ENCODE results near the gene MAOA.
"Not testable (repeated sequence)": the region's sequence is repeated elsewhere in the genome, so short reads cannot be mapped to it uniquely, and the experiment has no call there.

The MAOA gene

DNA sequence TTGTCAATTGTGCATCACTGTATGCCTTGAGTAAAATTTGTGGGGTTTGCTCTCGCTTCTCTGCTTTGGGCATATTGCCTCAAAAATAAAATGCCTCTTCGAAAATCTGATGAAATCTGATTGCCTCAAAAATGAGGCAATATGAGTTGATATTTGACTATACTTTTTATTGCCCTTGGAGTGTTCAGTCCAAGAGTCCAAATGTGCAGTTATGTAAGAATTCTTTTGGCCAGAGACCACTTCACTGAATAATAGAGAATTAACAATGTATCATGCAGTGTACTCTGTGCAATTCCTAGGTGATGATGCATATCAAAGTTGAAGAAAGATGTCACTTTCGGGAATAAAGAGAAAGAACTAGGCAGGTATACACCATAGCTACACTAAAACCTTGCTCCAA, 8.6 kb downstream of the MAOA start:
- Histone ChIP-seq H3K9me3 (ENCODE audit: control insufficient read depth, insufficient read depth, low read length) (no peaks in the 10 kb centered on the region), H3K4me1 (ENCODE audit: control insufficient read depth, insufficient read depth, low read length) (no peaks in the 10 kb centered on the region)

GRCh38 chrX:43666311-43666912, 10.3 kb downstream of the MAOA start:
- Histone ChIP-seq H3K9me3 (ENCODE audit: control insufficient read depth, insufficient read depth, low read length) (no peaks in the 10 kb centered on the region), H3K36me3 (ENCODE audit: control insufficient read depth, insufficient read depth, low read length) (no peaks in the 10 kb centered on the region), H3K27me3 (ENCODE audit: control insufficient read depth, insufficient read depth, low read length) (no peaks in the 10 kb centered on the region), H3K4me1 (ENCODE audit: control insufficient read depth, insufficient read depth, low read length) (no peaks in the 10 kb centered on the region), H3K4me3 (ENCODE audit: low read depth, low read length) (no peak overlapping the region), H3K9ac (ENCODE audit: low read depth, low read length) (no peak overlapping the region)

More for the DNA sequence above, 8.6 kb downstream of the MAOA start:
- H3K27me3 ChIP-seq (ENCODE audit: control insufficient read depth, insufficient read depth, low read length), result no peaks in the 10 kb centered on the region
- no peak overlapping the region for H3K4me3 ChIP-seq (ENCODE audit: low read depth, low read length)
- H3K9ac ChIP-seq (ENCODE audit: low read depth, low read length), result no peak overlapping the region
- H3K36me3 ChIP-seq (ENCODE audit: control insufficient read depth, insufficient read depth, low read length), result no peaks in the 10 kb centered on the region

GRCh38 chrX:43675965-43676628, 20.0 kb downstream of the MAOA start:
- H3K36me3 ChIP-seq (ENCODE audit: control insufficient read depth, insufficient read depth, low read length); H3K4me1 ChIP-seq (ENCODE audit: control insufficient read depth, insufficient read depth, low read length); H3K9me3 ChIP-seq (ENCODE audit: control insufficient read depth, insufficient read depth, low read length); H3K27me3 ChIP-seq (ENCODE audit: control insufficient read depth, insufficient read depth, low read length); H3K9ac ChIP-seq (ENCODE audit: low read depth, low read length); H3K4me3 ChIP-seq (ENCODE audit: low read depth, low read length): not testable (repeated sequence)

DNA sequence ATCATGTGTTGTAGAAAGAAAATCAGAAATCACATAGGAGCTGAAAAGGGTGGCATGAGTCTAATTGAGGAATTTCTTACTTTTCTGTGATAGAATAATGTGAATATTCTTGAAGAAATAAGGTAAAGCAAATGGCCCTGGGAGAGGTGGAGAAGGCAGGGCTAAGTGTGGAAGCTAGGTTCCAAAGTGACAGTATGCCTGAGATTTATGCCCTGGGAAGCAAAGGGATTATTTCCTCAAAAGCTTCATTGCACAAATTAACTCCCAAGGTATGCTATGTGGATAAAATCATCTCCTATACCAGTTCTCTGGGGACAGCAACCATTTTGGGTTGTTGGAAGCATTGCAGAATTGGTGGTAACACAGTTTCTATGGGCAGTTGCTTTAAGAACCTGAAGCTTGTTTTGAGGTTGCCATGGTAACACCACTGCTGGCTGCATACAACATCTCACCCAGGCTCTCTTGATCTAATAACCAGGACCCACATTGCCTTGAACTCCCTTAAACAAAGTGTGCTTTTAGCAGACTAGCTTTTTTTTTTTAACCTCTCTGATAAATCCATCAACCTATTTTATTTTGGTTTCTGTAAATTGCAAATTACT, 21.0 kb downstream of the MAOA start:
- Histone ChIP-seq H3K4me3 (ENCODE audit: low read depth, low read length) (no peak overlapping the region), H3K9me3 (ENCODE audit: control insufficient read depth, insufficient read depth, low read length) (no peaks in the 10 kb centered on the region), H3K27me3 (ENCODE audit: control insufficient read depth, insufficient read depth, low read length) (no peaks in the 10 kb centered on the region), H3K36me3 (ENCODE audit: control insufficient read depth, insufficient read depth, low read length) (no peaks in the 10 kb centered on the region), H3K4me1 (ENCODE audit: control insufficient read depth, insufficient read depth, low read length) (no peaks in the 10 kb centered on the region), H3K9ac (ENCODE audit: low read depth, low read length) (no peak overlapping the region)

- H3K4me1 ChIP-seq (ENCODE audit: control insufficient read depth, insufficient read depth, low read length), result no peaks in the 10 kb centered on the region
- H3K9me3 ChIP-seq (ENCODE audit: control insufficient read depth, insufficient read depth, low read length), result no peaks in the 10 kb centered on the region
- H3K36me3 ChIP-seq (ENCODE audit: control insufficient read depth, insufficient read depth, low read length), result no peaks in the 10 kb centered on the region
- H3K27me3 ChIP-seq (ENCODE audit: control insufficient read depth, insufficient read depth, low read length), result no peaks in the 10 kb centered on the region
- no peak overlapping the region for H3K9ac ChIP-seq (ENCODE audit: low read depth, low read length)
- no peak overlapping the region for H3K4me3 ChIP-seq (ENCODE audit: low read depth, low read length)
Observed at GRCh38 chrX:43677993-43678392, 21.9 kb downstream of the MAOA start.

GRCh38 chrX:43679058-43679457, 23.0 kb downstream of the MAOA start:
- H3K36me3 ChIP-seq (ENCODE audit: control insufficient read depth, insufficient read depth, low read length), result no peaks in the 10 kb centered on the region
- no peaks in the 10 kb centered on the region for H3K9me3 ChIP-seq (ENCODE audit: control insufficient read depth, insufficient read depth, low read length)
- H3K4me1 ChIP-seq (ENCODE audit: control insufficient read depth, insufficient read depth, low read length), result no peaks in the 10 kb centered on the region
- no peak overlapping the region for H3K9ac ChIP-seq (ENCODE audit: low read depth, low read length)
- no peaks in the 10 kb centered on the region for H3K27me3 ChIP-seq (ENCODE audit: control insufficient read depth, insufficient read depth, low read length)
- no peak overlapping the region for H3K4me3 ChIP-seq (ENCODE audit: low read depth, low read length)

DNA sequence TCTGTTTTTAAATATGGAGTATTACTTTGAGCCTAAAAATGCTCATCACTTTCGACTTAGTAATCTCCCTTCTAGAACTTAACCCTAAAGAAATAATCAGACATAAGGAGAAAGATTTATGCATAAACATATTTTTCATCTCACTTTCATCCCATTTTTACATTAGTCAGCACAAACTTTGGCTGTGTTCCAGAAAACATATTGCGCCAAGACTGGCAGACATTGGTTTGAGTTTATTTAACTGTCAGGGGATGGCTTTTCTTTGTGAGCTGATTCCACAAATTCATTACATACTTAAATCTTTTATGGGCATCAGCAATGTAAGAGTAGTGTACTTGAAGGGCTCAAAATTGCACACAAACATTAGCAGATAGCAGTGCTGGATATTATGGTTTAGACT, 23.7 kb downstream of the MAOA start:
- Histone ChIP-seq H3K4me1 (ENCODE audit: control insufficient read depth, insufficient read depth, low read length) (no peaks in the 10 kb centered on the region), H3K4me3 (ENCODE audit: low read depth, low read length) (no peak overlapping the region), H3K36me3 (ENCODE audit: control insufficient read depth, insufficient read depth, low read length) (no peaks in the 10 kb centered on the region), H3K9ac (ENCODE audit: low read depth, low read length) (no peak overlapping the region), H3K27me3 (ENCODE audit: control insufficient read depth, insufficient read depth, low read length) (no peaks in the 10 kb centered on the region), H3K9me3 (ENCODE audit: control insufficient read depth, insufficient read depth, low read length) (no peaks in the 10 kb centered on the region)

GRCh38 chrX:43682726-43683125, 26.6 kb downstream of the MAOA start:
- Histone ChIP-seq H3K4me1 (ENCODE audit: control insufficient read depth, insufficient read depth, low read length) (peaks cover 4% of the 10 kb centered on the region), H3K4me3 (ENCODE audit: low read depth, low read length) (no peak overlapping the region), H3K27me3 (ENCODE audit: control insufficient read depth, insufficient read depth, low read length) (no peaks in the 10 kb centered on the region), H3K36me3 (ENCODE audit: control insufficient read depth, insufficient read depth, low read length) (no peaks in the 10 kb centered on the region), H3K9me3 (ENCODE audit: control insufficient read depth, insufficient read depth, low read length) (no peaks in the 10 kb centered on the region), H3K9ac (ENCODE audit: low read depth, low read length) (no peak overlapping the region)

DNA sequence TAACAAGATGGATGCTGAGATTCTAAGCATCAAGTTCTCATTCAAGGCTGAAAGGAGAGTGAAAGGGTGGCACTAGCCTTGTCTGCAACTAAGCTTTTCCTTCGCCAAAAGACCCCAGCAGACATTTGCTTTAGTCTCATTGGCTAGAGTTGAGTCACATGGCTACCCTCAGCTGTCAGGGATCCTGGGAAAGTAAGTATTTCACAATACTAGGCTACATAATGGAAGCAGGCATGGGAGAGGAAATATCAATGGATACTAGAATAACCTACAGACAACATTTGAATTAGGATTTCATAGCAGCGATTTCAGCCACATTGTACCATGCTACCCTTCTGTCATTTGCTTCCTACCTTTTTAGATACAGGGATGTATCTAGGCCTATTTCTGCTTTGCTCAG, 29.1 kb downstream of the MAOA start:
- no peak overlapping the region for H3K9ac ChIP-seq (ENCODE audit: low read depth, low read length)
- H3K9me3 ChIP-seq (ENCODE audit: control insufficient read depth, insufficient read depth, low read length), result no peaks in the 10 kb centered on the region
- H3K4me1 ChIP-seq (ENCODE audit: control insufficient read depth, insufficient read depth, low read length), result peaks cover 4% of the 10 kb centered on the region
- H3K36me3 ChIP-seq (ENCODE audit: control insufficient read depth, insufficient read depth, low read length), result no peaks in the 10 kb centered on the region
- H3K27me3 ChIP-seq (ENCODE audit: control insufficient read depth, insufficient read depth, low read length), result no peaks in the 10 kb centered on the region
- H3K4me3 ChIP-seq (ENCODE audit: low read depth, low read length), result no peak overlapping the region

GRCh38 chrX:43688586-43688985, 32.5 kb downstream of the MAOA start:
- H3K9me3 ChIP-seq (ENCODE audit: control insufficient read depth, insufficient read depth, low read length), result no peaks in the 10 kb centered on the region
- H3K36me3 ChIP-seq (ENCODE audit: control insufficient read depth, insufficient read depth, low read length), result no peaks in the 10 kb centered on the region
- no peaks in the 10 kb centered on the region for H3K27me3 ChIP-seq (ENCODE audit: control insufficient read depth, insufficient read depth, low read length)
- peaks cover 4% of the 10 kb centered on the region for H3K4me1 ChIP-seq (ENCODE audit: control insufficient read depth, insufficient read depth, low read length)
- no peak overlapping the region for H3K4me3 ChIP-seq (ENCODE audit: low read depth, low read length)
- H3K9ac ChIP-seq (ENCODE audit: low read depth, low read length), result no peak overlapping the region

GRCh38 chrX:43693602-43694406, 37.7 kb downstream of the MAOA start:
- no peaks in the 10 kb centered on the region for H3K27me3 ChIP-seq (ENCODE audit: control insufficient read depth, insufficient read depth, low read length)
- no peaks in the 10 kb centered on the region for H3K4me1 ChIP-seq (ENCODE audit: control insufficient read depth, insufficient read depth, low read length)
- no peak overlapping the region for H3K9ac ChIP-seq (ENCODE audit: low read depth, low read length)
- no peaks in the 10 kb centered on the region for H3K36me3 ChIP-seq (ENCODE audit: control insufficient read depth, insufficient read depth, low read length)
- no peaks in the 10 kb centered on the region for H3K9me3 ChIP-seq (ENCODE audit: control insufficient read depth, insufficient read depth, low read length)
- no peak overlapping the region for H3K4me3 ChIP-seq (ENCODE audit: low read depth, low read length)

Data from iPS-15b (cell line).